NOMO-1 treated with dmso at 0.1 percent for 144 hours (cell line): ENCODE data around the gene ZIK1.

Source experiments
- DNase-seq: peaks from one replicate; lab custom pipeline; 2025; ENCODE audit not compliant: unreplicated experiment; lab: John Stamatoyannopoulos, UW

ZIK1 gene

DNA sequence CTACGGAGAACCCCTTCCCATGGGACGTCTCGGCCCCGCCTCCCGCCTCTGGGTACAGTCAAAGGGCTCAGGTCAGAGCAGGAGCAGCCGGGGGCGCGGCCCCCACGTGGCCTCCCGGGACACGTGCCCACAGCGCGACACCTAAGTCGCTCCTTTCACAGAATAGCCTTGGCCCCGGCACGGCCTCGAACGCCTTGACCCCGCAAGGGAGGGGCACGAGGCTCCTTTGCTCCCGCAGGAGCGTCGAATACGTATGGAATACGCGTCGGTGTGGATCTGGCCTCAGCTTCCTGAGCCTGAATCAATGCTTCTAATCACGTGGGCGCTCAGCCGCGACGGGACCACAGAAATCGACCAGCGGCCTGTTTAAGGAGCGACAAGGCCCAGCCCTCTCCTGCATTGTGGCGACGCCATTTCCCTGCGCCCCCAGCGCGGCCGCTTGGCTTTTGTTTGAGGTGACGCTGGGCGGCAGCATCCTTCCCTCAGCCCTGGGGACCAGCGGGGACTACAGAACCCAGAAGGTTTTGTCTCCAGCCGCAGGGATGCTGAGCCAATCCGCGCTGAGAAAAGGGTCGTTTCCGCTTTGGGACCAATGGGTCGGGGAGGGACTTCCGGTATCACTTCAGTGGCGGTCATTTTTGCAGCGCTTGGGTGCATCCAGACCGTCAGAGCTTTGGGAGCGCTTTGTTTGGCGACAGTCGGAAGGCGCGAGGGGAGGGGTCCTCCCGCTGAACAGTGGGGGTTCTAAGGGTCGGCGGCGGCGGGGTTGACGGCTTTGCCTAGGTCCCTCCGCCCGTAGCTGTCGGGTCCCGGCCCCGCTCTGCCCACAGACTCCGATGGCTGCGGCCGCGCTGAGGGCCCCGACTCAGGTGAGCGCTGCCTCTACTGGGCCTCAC, at the start of gene ZIK1:
ZIK1 (plus strand) TSS at position 625 of the 896 bp plus-strand sequence; CDS start at position 837, 212 bp downstream.
- no peak for DNase-seq

DNA sequence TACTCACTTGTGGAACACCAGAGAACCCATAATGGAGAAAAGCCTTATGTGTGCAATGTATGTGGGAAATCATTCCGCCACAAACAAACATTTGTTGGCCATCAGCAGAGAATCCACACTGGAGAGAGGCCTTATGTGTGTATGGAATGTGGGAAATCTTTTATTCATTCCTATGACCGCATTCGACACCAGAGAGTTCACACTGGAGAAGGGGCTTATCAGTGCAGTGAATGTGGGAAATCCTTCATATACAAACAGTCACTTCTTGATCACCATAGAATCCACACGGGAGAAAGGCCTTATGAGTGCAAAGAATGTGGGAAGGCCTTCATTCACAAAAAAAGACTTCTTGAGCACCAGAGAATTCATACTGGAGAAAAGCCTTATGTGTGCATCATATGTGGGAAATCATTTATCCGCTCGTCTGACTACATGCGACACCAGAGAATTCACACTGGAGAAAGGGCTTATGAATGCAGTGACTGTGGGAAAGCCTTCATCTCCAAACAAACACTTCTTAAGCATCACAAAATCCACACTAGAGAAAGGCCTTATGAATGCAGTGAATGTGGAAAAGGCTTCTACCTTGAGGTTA, 45.9 kb upstream of the ZIK1 start:
- DNase-seq: no peak

DNA sequence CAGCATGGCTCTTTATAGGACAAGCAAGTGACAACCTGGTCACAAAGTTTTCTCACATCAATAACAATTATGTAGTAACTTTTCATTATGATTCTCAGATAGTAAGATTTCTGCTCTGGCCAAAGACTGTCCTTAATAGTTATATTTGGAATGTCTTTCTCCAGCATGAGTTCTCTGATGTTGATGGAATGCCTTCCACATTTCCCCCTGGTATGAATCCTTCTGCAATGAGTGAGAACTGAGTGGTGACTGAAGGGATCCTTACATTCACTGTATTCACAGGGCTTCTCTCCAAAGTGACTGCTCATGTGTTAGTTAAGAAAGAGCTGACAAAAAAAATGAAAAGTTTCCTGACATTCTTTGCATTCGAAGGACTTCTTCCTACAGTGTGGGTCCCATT, 37.4 kb upstream of the ZIK1 start:
- DNase-seq: no peak

DNA sequence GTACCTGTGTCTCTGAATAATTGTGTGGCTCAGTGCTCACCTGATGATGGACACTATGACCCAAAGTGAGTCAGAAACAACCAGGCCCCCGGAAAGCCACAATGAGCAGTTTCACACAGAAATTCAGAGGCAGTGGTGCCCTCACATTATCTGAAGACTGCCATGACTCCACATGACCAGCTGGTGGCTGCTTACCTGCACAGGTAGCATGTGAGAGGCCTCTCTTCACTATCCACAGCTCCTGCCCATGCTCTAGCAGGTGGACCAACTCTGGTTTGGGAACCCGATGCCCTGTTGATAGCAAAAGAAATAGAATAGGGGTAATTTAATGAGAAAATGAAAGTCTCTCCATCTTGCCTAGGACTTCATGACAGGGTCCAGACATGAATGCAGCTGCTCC, 31.5 kb upstream of the ZIK1 start:
- DNase-seq: no peak

DNA sequence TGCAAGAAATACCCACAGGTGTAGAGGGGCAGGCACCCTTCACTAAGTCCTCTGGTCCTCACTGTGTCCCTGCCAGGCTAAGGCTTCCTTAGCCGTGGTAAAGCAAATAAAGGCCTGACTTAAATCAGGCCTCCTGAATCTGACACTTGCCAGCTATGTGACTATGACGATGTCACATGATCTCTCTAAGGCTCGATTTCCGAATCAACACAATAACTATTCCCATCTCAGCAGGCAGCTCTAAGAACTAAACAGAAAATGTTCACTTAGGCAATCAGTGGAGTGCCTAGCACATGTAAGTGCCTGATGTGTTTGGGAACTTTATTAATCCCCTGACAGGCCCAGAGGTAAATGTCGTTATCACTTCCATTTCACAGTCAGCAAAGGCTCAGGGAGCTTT, 26.3 kb upstream of the ZIK1 start:
- DNase-seq: no peak

DNA sequence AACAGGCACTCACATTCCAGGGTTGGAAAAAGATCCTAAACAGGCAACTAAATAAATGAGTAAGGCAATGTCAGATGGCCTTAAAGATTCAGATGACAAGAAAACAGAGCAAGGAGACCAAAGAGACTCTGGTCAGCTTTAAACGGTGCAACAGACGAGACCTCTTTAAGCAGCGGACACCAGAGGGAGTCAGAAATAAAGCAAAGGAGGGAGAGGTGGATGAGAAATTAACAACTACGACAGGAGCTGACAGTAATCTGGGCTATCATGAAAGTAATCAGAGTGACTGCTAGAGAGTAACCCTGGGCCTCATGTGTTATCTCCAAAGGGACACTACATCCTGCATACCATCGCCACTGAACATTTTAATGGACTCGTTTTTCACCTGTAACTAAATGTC, 25.4 kb upstream of the ZIK1 start:
- DNase-seq: no peak

DNA sequence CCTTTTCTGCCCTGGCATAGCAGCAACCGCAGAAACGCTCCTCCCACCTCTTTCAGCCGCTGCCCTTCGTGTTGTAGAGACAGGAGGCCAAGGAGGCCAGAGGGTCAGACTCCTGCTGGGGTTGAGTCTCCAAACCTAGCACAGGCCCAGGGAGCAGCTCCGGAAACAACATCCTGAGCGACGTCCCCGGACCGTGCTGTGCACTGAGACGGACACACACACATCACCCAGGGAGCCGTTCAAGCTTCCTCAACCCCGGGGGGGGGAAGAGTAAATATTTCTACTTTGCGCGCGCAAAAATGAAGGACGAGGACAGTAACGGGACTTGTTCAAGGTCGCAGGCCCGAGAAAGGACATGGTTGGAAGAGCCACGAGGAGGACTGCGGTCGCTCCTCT, 24.9 kb upstream of the ZIK1 start:
- no peak for DNase-seq

DNA sequence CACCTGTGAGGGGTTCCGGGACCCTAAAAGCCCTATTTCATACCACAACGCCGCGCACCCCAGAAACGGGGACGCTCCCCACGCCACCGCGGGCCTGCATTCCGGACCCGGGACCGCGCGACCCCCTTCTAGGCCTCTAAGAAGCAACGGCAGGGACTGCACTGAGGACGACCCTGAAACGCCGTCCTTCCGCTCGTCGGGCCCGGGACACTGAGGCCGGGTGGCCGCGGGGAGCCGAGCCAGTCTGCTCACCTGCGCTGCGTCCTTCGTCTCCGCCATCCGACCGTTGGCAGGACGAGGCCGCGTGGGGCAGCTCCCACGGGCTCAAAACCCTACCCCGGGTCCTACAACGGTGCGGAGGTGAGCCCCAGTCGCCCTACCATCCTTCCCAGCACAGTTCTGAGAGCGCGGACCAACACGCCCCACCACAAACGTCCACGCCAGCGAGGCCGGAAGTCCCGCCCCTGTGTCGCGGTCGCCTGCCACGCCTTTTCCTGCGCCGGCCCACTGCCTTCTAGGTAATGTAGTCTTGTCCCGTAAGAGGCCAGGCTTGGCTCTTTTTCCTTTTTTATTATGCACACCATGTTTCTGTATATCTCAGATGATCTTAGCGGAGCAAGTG, 24.4 kb upstream of the ZIK1 start, which contains the start of gene ZNF550:
ZNF550 (minus strand) TSS at position 460 of the 622 bp plus-strand sequence; CDS start at position 279, 181 bp downstream.
- DNase-seq: peak; percentile 80

DNA sequence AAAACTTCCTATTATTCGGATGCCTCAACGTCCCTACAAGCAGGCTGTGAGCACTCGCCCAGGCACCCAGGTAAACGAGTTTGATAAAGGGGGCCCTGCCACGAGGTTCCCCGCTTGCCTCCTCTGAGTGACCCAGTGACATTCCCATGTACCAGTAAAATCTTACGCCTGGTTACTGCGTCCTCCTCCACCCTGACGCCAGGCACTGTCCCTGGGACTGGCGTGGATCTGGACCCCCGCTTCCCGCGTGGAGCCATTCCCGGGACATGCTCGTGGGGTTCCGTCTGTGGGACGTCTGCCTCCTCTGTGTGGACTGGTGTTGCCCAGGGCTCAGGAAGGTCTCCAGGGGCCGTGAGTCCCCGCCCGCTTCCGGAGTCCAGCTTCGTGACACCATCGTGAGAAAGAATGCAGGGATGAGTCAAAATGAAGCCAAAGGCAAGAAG, 23.9 kb upstream of the ZIK1 start:
- DNase-seq: no peak

DNA sequence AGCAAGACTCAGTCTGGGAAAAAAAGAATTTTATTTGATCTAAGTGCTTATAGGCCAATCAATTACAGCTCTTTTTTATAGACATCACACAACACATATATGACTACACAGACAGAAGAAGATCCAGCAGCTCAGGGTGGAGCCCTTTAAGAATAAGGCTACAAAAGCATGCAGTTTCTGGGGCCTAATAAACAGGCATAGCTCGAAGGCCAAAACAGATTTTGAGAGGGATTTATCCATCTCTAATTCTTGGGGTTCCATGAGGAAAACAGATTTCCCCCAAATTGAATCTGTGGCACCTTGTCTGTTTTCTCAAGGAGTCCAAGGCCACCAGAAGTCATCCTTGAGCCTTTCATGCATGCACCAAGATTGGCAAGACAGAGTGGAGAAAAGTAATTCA, 20.4 kb upstream of the ZIK1 start:
- no peak for DNase-seq

DNA sequence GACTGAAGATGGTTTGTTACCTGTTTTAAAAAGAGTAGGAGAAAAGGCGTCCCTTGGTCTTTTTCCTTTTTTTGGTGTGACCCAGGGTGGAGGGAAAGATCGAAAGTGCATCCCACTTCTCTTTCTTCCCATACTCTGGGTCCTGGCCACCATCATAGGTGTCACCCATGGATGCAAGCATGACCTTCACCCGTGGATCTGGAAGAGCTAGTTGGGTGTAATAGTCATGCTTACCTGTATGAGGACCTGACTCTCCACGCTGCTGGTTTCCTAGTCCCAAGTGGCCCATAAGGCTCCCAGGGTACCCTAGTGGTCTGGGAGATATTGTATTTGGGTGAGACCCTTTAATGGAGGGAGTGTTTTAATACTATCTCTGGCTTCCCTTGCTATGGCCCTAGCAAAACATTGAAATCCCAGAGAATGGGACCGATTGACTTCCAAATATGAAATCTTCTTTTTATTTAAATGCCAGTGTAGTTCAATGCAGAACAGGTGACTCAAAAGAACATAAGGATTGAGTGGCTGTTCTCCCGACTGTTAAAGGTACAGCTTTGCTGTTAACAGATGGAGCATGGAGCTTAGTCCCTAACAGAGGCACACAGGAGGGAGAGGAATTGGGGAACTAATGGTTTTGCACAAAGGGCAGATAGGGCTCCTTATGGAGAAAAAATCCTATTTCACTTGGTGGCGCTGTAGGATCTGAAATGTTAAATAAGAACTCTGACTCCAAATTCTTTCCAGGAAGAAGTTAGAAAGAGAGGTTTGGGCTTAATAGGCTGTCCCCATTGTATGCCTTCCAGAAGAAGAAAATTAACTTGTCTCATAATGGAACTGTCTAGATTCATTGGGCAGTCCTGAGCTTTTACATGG, 17.3 kb upstream of the ZIK1 start:
- DNase-seq: no peak

DNA sequence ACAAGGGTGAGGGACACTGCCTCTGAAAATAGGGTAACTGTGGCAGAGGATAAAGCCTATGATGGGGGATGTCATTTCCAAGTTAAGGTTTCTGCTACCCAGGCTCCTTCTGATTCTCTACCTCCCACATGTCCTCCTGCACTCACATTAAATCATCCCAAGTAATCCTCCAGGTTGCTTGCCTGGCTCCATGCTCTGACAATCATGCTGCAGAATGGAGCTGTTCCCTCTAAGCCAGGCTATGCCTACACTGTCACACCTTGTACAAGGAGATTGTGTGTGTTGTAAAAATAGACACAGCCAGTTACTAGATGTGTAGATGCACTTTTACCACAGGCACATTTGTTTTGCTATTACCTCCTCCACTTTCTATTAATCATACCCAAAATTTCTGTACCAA, 13.2 kb upstream of the ZIK1 start:
- no peak for DNase-seq

DNA sequence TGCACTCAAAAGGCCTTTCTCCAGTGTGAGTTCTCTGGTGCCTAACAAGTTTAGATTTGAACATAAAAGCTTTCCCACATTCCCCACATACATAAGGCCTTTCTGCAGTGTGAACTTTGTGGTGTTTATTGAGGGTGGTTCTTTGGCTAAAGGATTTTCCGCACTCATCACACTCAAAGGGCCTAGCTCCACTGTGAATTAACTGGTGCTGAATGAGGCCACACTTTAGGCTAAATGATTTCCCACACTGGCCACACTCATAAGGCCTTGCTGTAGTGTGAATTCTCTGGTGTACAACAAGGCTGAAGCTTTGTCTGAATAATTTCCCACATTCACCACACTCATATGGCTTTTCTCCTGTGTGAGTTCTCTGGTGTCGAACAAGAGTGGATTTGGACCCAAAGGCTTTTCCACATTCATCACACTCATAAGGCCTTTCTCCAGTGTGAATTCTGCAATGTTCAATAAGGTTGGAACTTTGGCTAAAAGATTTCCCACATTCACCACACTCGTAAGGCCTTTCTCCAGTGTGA, 11.5 kb upstream of the ZIK1 start:
- DNase-seq: no peak

DNA sequence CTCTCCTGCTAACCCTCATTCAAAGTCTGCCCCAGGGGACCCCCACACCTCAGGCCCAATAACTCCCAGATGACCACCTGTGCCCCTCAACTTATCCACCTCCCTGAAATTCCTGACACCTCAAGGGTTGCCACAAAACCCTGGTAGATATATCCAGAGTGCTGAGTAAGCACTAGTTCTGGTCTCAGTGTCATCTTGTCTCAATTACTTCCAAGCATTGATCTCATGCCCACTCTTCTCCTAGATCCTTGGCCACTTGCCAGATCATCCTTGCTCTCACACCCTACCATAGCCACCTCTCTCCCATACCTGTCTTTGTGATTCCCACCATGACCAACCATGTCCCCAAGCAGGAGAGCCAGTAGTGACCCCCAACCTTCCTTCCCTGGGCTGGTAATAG, 7.3 kb upstream of the ZIK1 start:
- no peak for DNase-seq

DNA sequence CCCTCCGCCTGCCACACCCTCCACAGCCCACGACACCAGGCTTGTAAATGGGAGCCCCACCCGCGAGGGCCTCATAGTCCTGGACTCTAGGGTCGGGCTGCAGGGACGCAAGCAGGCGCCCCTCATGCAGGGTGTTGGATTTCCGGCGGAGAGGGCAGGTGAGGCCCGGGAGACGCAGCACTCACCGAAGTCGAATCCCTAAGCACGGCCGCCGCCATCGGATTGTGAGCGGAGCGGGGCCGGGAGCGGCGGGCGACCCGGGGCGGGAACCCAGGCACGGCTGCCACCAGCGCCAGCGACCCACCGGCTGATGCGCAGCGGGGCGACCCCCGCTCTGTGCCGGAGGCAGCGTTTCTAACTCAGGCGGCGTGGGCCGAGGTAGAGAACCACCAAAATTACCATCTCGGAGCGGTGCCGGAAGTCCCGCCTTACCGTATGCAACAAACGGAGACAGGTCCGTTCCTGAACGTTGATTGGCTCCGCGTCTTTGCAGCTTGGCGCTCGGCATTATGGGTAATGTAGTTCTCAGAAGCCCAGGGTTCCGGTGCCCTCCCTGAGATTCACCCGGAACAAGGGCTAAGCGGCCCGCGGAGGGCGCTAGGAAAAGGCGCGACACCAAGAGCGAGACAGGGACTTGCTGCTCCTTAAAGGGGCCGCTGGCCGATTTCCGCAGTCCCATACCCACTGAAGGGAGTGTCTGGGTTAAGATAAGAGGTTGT, 5.3 kb upstream of the ZIK1 start, which contains the start of gene ZNF416:
ZNF416 (minus strand) TSS at position 425 of the 719 bp plus-strand sequence; CDS start at position 218, 207 bp downstream.
- peak; percentile 96 for DNase-seq

DNA sequence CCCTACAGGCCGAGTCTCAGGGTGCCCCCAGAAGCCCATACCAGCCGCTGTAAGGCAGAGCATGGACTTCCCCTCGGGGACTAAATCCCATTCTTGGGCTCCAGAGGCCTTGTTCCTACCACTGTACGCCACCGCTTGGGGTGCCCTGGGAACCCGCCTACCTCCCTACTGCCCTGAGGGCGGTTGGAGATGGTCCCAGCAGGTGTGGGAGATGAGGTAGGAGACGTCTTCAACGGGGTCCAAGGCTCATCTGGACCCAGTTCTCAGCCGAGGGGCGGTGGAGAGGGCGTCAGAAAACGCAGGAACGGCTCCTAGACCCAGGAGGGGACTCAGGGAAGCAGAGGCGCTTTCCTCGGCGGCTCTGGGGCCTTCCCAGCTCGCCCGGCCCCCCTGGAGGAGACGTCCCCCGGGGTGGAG, 833 bp upstream of the ZIK1 start:
- DNase-seq: no peak

DNA sequence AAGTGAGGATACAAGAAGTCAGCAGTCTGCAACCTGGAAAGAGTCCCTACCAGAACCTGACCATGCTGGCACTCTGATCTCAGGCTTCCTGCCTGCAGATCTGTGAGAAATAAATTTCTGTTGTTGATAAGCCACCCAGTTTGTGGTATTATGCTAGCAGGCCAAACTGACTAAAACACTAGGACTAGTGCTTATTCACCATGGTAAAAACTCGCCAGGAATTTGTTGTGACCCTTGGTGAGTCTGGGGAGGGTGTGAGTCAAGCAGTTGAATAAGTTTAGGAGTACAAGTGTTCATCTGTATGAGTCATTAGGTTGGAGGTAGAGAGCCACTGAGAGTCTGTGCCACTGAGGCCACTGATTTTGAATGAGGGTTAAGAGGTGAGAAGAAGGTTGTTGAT, 3.6 kb downstream of the ZIK1 start:
- DNase-seq: no peak

DNA sequence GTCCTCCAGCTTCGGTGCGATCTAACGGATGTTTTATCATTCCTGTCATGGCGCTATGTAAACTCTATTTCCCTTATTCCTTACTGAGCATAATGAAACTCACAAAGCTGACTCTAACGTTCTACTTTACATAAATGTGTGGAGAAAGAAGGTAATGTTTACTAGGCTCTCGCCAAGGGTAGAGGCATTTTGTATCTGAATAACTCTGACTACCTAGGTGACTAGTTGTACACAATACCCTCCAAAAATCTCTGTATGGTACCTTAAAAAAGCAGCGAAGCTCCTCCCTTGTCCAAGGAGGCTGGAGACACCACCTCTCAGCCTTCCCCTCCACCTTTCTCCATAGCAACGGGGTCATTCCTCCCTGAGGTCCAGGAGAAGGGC, 15.4 kb downstream of the ZIK1 start:
- no peak for DNase-seq

DNA sequence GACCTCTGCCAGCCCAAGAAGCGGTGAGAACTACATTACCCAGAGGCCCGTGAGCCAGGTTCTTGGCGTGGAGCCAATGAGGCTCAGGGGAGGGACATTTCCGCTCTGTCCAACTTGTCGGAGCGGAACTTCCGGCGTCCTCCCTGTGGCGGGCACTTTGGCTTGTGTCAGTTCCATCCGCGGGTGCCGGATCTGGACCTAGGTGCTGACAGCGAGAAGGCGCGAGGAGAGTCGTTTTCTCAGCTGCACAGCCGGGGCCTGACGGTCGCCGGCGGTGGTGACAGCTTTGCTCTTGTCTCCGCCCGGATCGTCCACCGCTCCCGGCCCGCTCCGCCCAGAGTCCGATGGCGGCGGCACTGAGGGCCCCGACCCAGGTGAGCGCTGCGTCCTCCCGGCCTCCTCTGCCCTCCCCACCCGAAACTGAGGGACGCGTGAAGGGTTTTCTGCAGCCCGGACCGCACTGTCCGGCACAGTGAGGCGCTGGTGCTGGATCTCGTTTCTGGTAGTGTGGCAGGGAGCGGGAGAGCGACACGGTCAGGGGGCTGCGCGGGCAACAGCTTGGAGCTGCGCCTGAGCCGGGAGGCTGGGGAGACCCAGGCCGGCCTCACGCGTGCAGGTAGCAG, 15.9 kb downstream of the ZIK1 start, which contains the start of gene ZNF530:
ZNF530 (plus strand) TSS at position 125 of the 623 bp plus-strand sequence. CDS start 4,461 bp downstream, outside the sequence.
- DNase-seq: peak; percentile 76
